Brain pericyte (primary cell): ENCODE measurements around the gene PEAR1.
"Not testable (repeated sequence)": the region's sequence is repeated elsewhere in the genome, so short reads cannot be mapped to it uniquely, and the experiment has no call there.

Experiments used
- DNase-seq: peaks from one replicate; pipeline ENCODE4 v3.0.0-alpha.2; 2012; ENCODE audit warnings: low read depth, low spot score

Gene PEAR1

DNA sequence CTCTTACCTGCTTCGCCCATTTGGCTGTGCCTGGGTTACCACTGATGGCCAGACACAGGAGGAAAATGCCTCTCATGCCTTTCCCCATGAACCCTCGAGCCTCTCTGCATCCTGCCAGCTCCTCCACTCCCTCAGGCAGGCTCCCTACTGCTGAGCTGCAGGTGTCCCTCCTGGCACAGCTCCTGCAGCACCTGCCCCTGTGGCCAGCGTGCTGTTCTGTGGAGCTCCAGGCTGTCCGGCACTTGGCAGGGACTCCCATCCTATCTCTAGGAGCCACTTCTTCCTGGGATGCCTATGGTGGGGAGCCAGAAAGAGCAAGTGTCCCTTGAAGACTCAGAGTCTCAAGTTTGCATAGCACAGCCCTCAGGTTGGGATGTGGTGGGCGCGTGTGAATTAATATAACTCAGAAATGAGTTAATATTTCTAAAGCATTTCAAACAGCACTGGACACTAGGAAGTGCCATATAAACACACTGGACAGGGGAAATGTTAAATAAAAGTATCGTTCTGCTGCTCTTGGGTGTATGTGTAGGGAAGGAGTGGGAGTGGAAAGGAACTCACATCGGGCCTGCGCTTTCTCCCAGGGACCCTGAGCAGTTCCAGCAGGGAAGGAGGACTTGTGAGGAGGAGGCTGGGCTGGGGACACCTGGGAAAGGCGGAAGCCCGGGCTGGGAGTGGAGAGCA lies 29.6 kb downstream of the PEAR1 start:
- DNase-seq = no peak

GRCh38 chr1:156923670-156924477 lies 30.4 kb downstream of the PEAR1 start:
- DNase-seq = no peak

DNA sequence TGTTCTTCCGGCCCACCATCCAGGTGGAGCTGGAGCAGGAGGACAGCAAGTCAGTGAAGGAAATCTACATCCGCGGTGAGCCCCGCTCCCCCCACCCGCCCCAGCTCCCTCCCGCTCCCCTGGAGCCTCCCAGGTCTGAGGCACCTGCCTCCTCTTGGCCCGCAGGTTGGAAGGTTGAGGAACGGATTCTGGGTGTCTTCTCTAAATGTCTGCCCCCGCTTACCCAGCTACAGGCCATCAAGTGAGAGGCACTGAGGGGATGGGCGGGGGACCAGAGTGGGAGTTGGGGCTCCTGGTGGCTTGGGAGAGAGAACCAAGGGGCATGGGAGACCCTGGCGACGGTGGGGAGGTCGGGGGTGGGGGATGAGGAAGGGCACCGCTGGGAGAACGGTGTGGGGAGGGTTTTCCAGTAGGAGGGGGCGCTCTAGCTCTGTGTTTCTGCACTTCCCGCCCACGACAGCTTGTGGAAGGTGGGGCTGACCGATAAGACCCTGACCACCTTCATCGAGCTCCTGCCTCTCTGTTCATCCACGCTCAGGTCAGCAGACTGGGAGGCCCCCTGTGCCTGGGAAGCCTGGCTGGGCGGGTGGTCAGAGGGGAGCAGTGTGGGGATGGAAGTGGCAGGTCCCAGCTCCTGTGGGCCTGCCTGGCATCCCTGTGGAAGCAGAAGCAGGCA lies 31.1 kb downstream of the PEAR1 start:
- no peak for DNase-seq

GRCh38 chr1:156925154-156926010 lies 31.9 kb downstream of the PEAR1 start:
- no peak for DNase-seq

- DNase-seq = no peak
Measured at GRCh38 chr1:156926175-156926574, 32.7 kb downstream of the PEAR1 start.

DNA sequence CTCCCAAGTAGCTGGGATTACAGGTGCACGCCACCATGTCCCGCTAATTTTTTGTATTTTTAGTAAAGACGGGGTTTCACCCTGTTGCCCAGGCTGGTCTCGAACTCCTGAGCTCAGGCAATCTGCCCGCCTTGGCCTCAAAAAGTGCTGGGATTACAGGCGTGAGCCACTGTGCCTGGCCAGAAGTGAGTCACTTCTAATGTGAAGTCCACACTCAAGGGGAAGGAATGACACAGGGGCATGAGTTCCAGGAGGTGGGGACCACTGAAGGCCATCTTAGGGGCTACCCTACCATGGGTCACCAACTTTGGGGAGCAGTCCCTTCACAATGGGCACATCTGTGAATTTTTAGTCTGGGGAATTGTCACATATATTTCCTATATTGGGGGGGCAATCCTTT lies 33.2 kb downstream of the PEAR1 start:
- DNase-seq = not testable (repeated sequence)

- DNase-seq = no peak
Measured at GRCh38 chr1:156927215-156928042, 33.9 kb downstream of the PEAR1 start.

- DNase-seq = no peak
Measured at GRCh38 chr1:156928043-156928602, 34.6 kb downstream of the PEAR1 start.

DNA sequence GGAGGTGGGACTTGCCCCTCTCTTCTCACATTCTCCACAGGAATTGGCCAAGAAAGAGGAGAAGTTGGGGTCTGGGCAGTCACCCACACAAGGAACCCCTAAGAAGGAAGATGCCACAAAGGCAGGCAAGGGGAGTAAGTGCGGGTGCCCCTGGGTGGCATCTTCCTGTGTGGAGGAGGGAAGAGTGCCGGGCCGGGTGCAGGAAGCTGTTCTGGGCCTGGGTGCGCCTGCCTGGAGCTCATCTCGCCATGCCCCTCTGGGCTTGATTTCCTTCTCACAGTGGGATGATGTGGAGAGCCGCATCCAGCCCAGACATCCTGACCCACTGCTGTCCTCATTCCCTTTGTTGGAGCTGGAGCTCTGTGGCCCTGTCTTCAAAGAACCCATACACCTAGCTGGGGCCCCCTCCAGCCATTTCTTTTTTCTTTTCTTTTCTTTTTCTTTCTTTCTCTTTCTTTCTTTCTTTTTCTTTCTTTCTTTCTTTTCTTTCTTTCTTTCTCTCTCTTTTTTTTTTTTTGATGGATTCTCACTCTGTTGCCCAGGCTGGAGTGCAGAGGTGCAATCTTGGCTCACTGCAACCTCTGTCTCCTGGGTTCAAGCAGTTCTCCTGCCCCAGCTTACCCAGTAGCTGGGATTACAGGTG lies 36.2 kb downstream of the PEAR1 start:
- DNase-seq = no peak

GRCh38 chr1:156930483-156930882 lies 37.0 kb downstream of the PEAR1 start:
- DNase-seq = no peak

DNA sequence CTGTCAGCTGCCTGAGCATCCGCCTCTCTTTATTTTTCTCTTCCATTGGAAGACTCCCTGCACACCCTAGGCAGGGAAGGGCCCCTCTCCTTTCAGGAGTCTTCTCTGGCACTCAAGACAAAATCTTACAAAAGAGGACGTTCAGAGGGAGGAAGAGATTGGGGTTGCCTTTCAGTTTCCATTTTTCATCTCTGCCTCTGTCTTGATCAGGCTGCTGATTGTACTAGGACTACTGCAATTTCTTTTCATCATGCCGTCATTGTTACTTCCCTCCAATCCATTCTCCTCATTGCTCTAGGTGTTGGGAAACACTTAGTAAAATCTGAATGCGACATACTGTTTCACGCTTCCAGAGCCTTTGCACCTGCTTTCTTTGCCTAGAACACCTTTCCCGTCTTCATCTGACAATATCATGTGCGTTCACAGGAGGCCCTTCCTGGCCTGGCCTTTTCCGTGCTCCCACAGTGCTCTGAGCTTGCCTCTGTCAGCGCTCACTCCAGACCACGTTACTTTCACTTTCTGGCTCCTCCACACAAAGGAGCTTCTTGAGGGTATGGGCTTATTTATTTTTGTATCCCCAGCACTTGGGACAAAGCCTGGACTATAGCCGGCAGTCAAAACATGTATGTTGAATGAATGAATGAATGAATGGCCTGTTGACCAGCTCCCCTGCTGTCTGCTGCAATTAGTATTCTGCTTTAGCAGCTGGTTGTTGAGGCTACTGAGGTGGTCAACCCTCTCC lies 37.9 kb downstream of the PEAR1 start:
- no peak for DNase-seq

- no peak for DNase-seq
Measured at GRCh38 chr1:156931974-156932710, 38.6 kb downstream of the PEAR1 start.

- DNase-seq = no peak
Measured at GRCh38 chr1:156933136-156933535, 39.6 kb downstream of the PEAR1 start.

DNA sequence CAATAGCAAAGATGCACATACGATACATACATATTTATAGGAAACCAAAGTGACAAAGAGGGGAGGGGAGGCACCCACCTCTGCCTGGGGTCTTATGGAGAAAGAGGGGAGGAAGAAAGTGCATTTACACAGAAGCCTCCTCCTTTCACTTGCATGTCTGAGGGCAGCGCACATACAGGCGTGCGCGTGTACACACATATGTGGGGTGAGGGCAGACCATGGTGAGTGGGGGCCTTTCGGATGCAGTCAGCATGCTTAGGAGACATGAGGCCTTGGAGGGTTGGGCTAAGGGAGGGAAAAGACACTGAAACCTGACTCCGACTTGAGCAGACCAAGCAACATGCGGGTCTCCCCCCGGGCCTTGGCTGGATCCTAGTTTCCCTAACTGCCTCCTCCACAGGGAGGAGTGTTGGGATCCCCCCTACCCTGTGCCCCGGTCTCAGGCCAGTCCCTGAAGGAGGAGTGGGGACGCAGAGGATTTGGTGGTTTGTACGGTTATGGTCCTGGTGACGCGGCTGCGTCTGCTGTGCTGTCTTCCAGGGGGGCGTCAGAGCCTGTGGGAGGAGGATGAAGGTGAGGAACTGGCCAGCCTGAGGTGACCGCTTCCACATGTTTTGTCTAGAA lies 42.1 kb downstream of the PEAR1 start:
- no peak for DNase-seq

- no peak for DNase-seq
Measured at GRCh38 chr1:156936191-156936590, 42.7 kb downstream of the PEAR1 start.

GRCh38 chr1:156936721-156937220 lies 43.3 kb downstream of the PEAR1 start:
- DNase-seq = no peak

DNA sequence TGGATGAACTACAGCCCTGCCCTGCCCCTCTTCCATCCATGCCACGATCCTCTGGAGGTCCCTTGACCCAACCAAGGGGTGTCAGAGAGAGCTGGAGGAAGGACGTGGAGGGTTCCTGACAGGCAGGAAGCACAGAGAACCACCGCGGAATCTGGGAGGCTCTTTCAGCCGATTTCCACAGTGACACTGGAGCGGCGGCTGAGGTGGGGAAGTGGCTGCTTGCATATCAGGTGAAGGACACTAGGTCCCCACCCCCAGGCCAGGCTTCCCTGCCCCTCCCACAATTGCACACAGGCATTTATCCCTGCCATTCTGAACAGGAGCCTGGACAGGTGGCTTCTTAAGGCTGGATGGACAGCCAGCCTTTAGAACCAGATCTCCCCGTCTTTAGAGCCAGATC lies 44.4 kb downstream of the PEAR1 start:
- no peak for DNase-seq

DNA sequence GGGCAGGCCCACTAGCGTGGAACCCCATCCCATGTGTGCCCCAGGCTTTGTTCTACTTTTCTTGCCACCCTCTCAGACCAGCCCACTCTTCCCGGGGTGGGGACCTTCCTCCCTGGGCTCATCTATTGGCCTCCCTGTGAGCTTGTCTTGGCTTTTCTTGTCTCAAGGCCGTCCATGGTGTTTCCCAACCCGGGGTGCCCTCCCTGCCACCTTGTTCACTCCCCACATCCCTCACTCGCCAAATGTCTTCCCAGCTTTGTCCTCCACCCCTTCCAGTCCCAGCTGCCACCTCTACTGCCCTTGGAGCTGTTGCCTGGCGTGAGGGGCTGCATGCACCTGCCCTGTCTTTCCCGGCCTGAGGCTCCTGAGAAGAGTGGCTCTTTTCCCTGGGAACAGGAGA lies 45.3 kb downstream of the PEAR1 start:
- DNase-seq = no peak
